Hepatocyte (in vitro differentiated cells): ENCODE measurements around the gene DHCR24.

Source experiments
- EZH2 ChIP-seq: fragments of 200-600 bp; sonication (generic); IDR thresholded peaks from 2 replicates; pipeline ENCODE4 v1.6.1; 2016; ENCODE audit warnings: antibody characterized with exemption, mild to moderate bottlenecking, borderline replicate concordance
- EZH2phosphoT487 ChIP-seq: fragments of 200-600 bp; sonication (generic); IDR thresholded peaks from one replicate; pipeline ENCODE4 v1.6.1; 2018; ENCODE audit warnings: antibody characterized with exemption, mild to moderate bottlenecking, low read depth, moderate library complexity; ENCODE audit not compliant: unreplicated experiment, severe bottlenecking
- TF ChIP-seq, protein P1 (sequence below): fragments of 200-600 bp; sonication (generic); IDR thresholded peaks from 2 replicates; pipeline ENCODE4 v1.5.1; 2016; ENCODE audit warnings: antibody characterized with exemption, mild to moderate bottlenecking; ENCODE audit not compliant: poor library complexity

- TF ChIP-seq, protein P1, sequence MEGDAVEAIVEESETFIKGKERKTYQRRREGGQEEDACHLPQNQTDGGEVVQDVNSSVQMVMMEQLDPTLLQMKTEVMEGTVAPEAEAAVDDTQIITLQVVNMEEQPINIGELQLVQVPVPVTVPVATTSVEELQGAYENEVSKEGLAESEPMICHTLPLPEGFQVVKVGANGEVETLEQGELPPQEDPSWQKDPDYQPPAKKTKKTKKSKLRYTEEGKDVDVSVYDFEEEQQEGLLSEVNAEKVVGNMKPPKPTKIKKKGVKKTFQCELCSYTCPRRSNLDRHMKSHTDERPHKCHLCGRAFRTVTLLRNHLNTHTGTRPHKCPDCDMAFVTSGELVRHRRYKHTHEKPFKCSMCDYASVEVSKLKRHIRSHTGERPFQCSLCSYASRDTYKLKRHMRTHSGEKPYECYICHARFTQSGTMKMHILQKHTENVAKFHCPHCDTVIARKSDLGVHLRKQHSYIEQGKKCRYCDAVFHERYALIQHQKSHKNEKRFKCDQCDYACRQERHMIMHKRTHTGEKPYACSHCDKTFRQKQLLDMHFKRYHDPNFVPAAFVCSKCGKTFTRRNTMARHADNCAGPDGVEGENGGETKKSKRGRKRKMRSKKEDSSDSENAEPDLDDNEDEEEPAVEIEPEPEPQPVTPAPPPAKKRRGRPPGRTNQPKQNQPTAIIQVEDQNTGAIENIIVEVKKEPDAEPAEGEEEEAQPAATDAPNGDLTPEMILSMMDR: no peak
- TF ChIP-seq EZH2phosphoT487: no peak
- no peak for TF ChIP-seq EZH2
These were observed 2.8 kb downstream of the DHCR24 start for GRCh38 chr1:54884135-54884586.
